Measurements from ENCODE around the gene COLEC12. TPM values are rescaled to one million over a fixed set of nuclear protein-coding genes. Genes with fewer than 3 reads are reported as not detected.

Gene COLEC12
- total RNA-seq, 3 donors from 2014 or later, result 11.7 to 57.3 (median 14.7) TPM

- no peak overlapping the region for H3K4me3 ChIP-seq
- intact Hi-C loops (cut with DNase I; ENCODE audit: low total_unique reads), result no loop called here
- H3K27me3 ChIP-seq, result no peaks in the 10 kb centered on the region
- H3K27ac ChIP-seq, result no peak overlapping the region
- no peaks in the 10 kb centered on the region for H3K9me3 ChIP-seq
- no peak for DNase-seq (ENCODE audit: low spot score in 2 of 2)
- no peaks in the 10 kb centered on the region for H3K36me3 ChIP-seq
- TF ChIP-seq POLR2A (IDR thresholded peaks at IDR 0.05) (no peak), POLR2AphosphoS5 (IDR thresholded peaks at IDR 0.05) (no peak), CTCF (IDR thresholded peaks at IDR 0.05) (no peak)
- H3K4me1 ChIP-seq, result no peaks in the 10 kb centered on the region
These were observed 67.2 kb downstream of the COLEC12 start for GRCh38 chr18:433298-433697.

- H3K4me1 ChIP-seq, result no peaks in the 10 kb centered on the region
- H3K27ac ChIP-seq, result no peak overlapping the region
- intact Hi-C loops (cut with DNase I; ENCODE audit: low total_unique reads), result no loop called here
- no peaks in the 10 kb centered on the region for H3K9me3 ChIP-seq
- H3K36me3 ChIP-seq, result no peaks in the 10 kb centered on the region
- no peak for TF ChIP-seq POLR2AphosphoS5 (IDR thresholded peaks at IDR 0.05)
- TF ChIP-seq POLR2A (IDR thresholded peaks at IDR 0.05), result no peak
- TF ChIP-seq CTCF (IDR thresholded peaks at IDR 0.05), result no peak
- H3K27me3 ChIP-seq, result no peaks in the 10 kb centered on the region
- H3K4me3 ChIP-seq, result no peak overlapping the region
- DNase-seq (ENCODE audit: low spot score in 2 of 2), result no peak
These were observed 67.7 kb downstream of the COLEC12 start for GRCh38 chr18:432791-433190.

- no peak overlapping the region for H3K4me3 ChIP-seq
- H3K9me3 ChIP-seq, result no peaks in the 10 kb centered on the region
- H3K36me3 ChIP-seq, result no peaks in the 10 kb centered on the region
- no peaks in the 10 kb centered on the region for H3K27me3 ChIP-seq
- no peak overlapping the region for H3K27ac ChIP-seq
- H3K4me1 ChIP-seq, result no peaks in the 10 kb centered on the region
- intact Hi-C loops (cut with DNase I; ENCODE audit: low total_unique reads), result no loop called here
- TF ChIP-seq CTCF (IDR thresholded peaks at IDR 0.05), result no peak
- no peak for TF ChIP-seq POLR2AphosphoS5 (IDR thresholded peaks at IDR 0.05)
- TF ChIP-seq POLR2A (IDR thresholded peaks at IDR 0.05), result no peak
- no peak for DNase-seq (ENCODE audit: low spot score in 2 of 2)
These were observed 71.5 kb downstream of the COLEC12 start for GRCh38 chr18:429030-429429.

GRCh38 chr18:427005-427404 lies 73.5 kb downstream of the COLEC12 start:
- intact Hi-C loops (cut with DNase I; ENCODE audit: low total_unique reads), result no loop called here
- Histone ChIP-seq H3K27ac (peak overlapping the region in 1 of 2 donors; percentile 38), H3K9me3 (no peaks in the 10 kb centered on the region), H3K27me3 (no peaks in the 10 kb centered on the region), H3K4me3 (no peak overlapping the region), H3K4me1 (no peaks in the 10 kb centered on the region), H3K36me3 (no peaks in the 10 kb centered on the region)
- no peak for DNase-seq (ENCODE audit: low spot score in 2 of 2)
- TF ChIP-seq POLR2AphosphoS5 (IDR thresholded peaks at IDR 0.05), result no peak
- no peak for TF ChIP-seq POLR2A (IDR thresholded peaks at IDR 0.05)
- TF ChIP-seq CTCF (IDR thresholded peaks at IDR 0.05), result no peak

- H3K4me3 ChIP-seq, result no peak overlapping the region
- H3K36me3 ChIP-seq, result no peaks in the 10 kb centered on the region
- no peak for DNase-seq (ENCODE audit: low spot score in 2 of 2)
- H3K4me1 ChIP-seq, result no peaks in the 10 kb centered on the region
- H3K27ac ChIP-seq, result peak overlapping the region in 1 of 2 donors; percentile 55
- H3K27me3 ChIP-seq, result no peaks in the 10 kb centered on the region
- TF ChIP-seq CTCF (IDR thresholded peaks at IDR 0.05), result no peak
- TF ChIP-seq POLR2A (IDR thresholded peaks at IDR 0.05), result no peak
- no peak for TF ChIP-seq POLR2AphosphoS5 (IDR thresholded peaks at IDR 0.05)
- H3K9me3 ChIP-seq, result no peaks in the 10 kb centered on the region
- intact Hi-C loops (cut with DNase I; ENCODE audit: low total_unique reads), result no loop called here
These were observed 75.3 kb downstream of the COLEC12 start for GRCh38 chr18:425106-425745.
